K562 (cell line): ENCODE results near the gene PHYHD1. TPM values are rescaled to one million over a fixed set of nuclear protein-coding genes. Genes with fewer than 3 reads are reported as not detected.

Source experiments
- ATAC-seq: fragments of 200-7000 bp; cut with Tn5 transposase; 3 replicates; pipeline ENCODE4 v1.9.1; 2020; ENCODE audit warnings: moderate library complexity
- BruUV-seq: library from RNA; stranded (reverse); fragments of 400-500 nt; replicated peaks from 2 replicates; lab custom pipeline; 2021; lab: Mats Ljungman, UMichigan
- CTCF ChIA-PET: fragments of 300-600 bp; formaldehyde crosslinking; extraction: SDS; loops from one replicate; lab custom pipeline; 2021; ENCODE audit warnings: low intra/inter-chr PET ratio; lab: Yijun Ruan, JAX
- POLR2A ChIA-PET: fragments of 300-600, 350-650 bp; sonication (Branson Sonifier 250); formaldehyde crosslinking; extraction: SDS; loops from one replicate; lab custom pipeline; 2021; ENCODE audit warnings: antibody characterized with exemption, inconsistent platforms; lab: Yijun Ruan, JAX
- DNase-seq, 4 experiments: peaks; one replicate each; pipeline versions ENCODE4 v3.0.0 to v3.0.0-alpha.2; 2011 to 2018; ENCODE audit warnings: low spot score in 3 of 4, mixed read lengths in 3 of 4; ENCODE audit errors: extremely low read depth in 1 of 4
- FAIRE-seq: peaks from 2 replicates; lab custom pipeline; 2011; peaks lifted over from hg19 to GRCh38; lab: Jason Lieb, UNC
- H2AFZ ChIP-seq: 2 replicates; pipeline ENCODE4 v1.6.0; 2011; ENCODE audit warnings: low read depth, low read length, control low read depth, inconsistent platforms
- H3K27ac ChIP-seq: fragments of 200-600 bp; 3 replicates; pipeline ENCODE4 v1.8.0; 2011; ENCODE audit warnings: low read depth, mild to moderate bottlenecking, control low read depth, inconsistent platforms, low read length, moderate library complexity, mixed read lengths; ENCODE audit errors: extremely low read depth
- H3K27me3 ChIP-seq, 2 experiments: fragments of 300-600 bp in 1 of 2; 2 replicates in 1 of 2; 3 replicates in 1 of 2; pipeline versions ENCODE4 v1.6.0 to v1.8.0; 2011; ENCODE audit warnings: inconsistent platforms in 2 of 2, low read length in 2 of 2, mild to moderate bottlenecking in 1 of 2, mixed read lengths in 1 of 2, moderate library complexity in 1 of 2; ENCODE audit not compliant: control insufficient read depth in 2 of 2, insufficient read depth in 2 of 2
- H3K36me3 ChIP-seq: fragments of 300-600 bp; 3 replicates; pipeline ENCODE4 v1.8.0; 2011; ENCODE audit warnings: mild to moderate bottlenecking, low read length, inconsistent platforms; ENCODE audit not compliant: control insufficient read depth, insufficient read depth
- H3K4me1 ChIP-seq, 2 experiments: fragments of 200-600 bp in 1 of 2; replicated peaks in 1 of 2; 2 replicates in 1 of 2; 3 replicates in 1 of 2; pipeline versions ENCODE4 v1.5.1 to v1.8.0; 2011; ENCODE audit warnings: inconsistent platforms in 2 of 2, low read length in 2 of 2, mild to moderate bottlenecking in 1 of 2, mixed read lengths in 1 of 2, moderate library complexity in 1 of 2; ENCODE audit not compliant: control insufficient read depth in 2 of 2, insufficient read depth in 2 of 2
- H3K4me2 ChIP-seq: 2 replicates; pipeline ENCODE4 v1.6.1; 2011; ENCODE audit warnings: low read length, control low read depth, inconsistent platforms, mixed read lengths; ENCODE audit not compliant: insufficient read depth
- H3K4me3 ChIP-seq: fragments of 200-600 bp; sonication (generic), shearing (Covaris generic); 2 replicates; pipeline ENCODE4 v1.5.1; 2016; ENCODE audit warnings: control low read depth, inconsistent platforms
- H3K79me2 ChIP-seq: fragments of 200-600 bp; 3 replicates; pipeline ENCODE4 v1.8.0; 2011; ENCODE audit warnings: low read length, inconsistent platforms; ENCODE audit not compliant: control insufficient read depth, insufficient read depth
- H3K9ac ChIP-seq, 2 experiments: 2 replicates each; pipeline versions ENCODE4 v1.6.0 to v1.6.1; 2011; ENCODE audit warnings: low read depth in 2 of 2, low read length in 2 of 2, control low read depth in 1 of 2, inconsistent platforms in 1 of 2, mild to moderate bottlenecking in 1 of 2, mixed read lengths in 1 of 2; ENCODE audit not compliant: insufficient read depth in 1 of 2
- H3K9me1 ChIP-seq: one replicate; pipeline ENCODE4 v1.6.0; 2011; ENCODE audit warnings: inconsistent platforms, mild to moderate bottlenecking, low read length, moderate library complexity; ENCODE audit not compliant: control insufficient read depth, insufficient read depth
- H3K9me3 ChIP-seq: replicated peaks from 2 replicates; pipeline ENCODE4 v1.5.1; 2011; ENCODE audit warnings: low read depth, low read length, inconsistent platforms; ENCODE audit not compliant: control insufficient read depth, insufficient read depth
- H4K20me1 ChIP-seq: replicated peaks from 2 replicates; pipeline ENCODE4 v1.6.1; 2011; ENCODE audit warnings: low read length, inconsistent platforms, mixed read lengths; ENCODE audit not compliant: control insufficient read depth, insufficient read depth
- ARID2 ChIP-seq: fragments of 450-650 bp; IDR thresholded peaks from 2 replicates; pipeline ENCODE4 v1.6.1; 2017; ENCODE audit warnings: antibody characterized with exemption, mild to moderate bottlenecking
- ERF ChIP-seq: fragments of 450-650 bp; formaldehyde crosslinking; IDR thresholded peaks from 2 replicates; pipeline ENCODE4 v1.4.0; 2020; ENCODE audit warnings: mild to moderate bottlenecking, mixed read lengths
- MEF2A ChIP-seq: IDR thresholded peaks from 2 replicates; pipeline ENCODE4 v1.6.1; 2011; ENCODE audit warnings: low read depth, mild to moderate bottlenecking, low read length, moderate library complexity; ENCODE audit not compliant: control insufficient read depth
- NFIC ChIP-seq: fragments of 450-650 bp; IDR thresholded peaks from 2 replicates; pipeline ENCODE4 v1.6.1; 2017; ENCODE audit warnings: mild to moderate bottlenecking, inconsistent platforms
- TCFL5 ChIP-seq: fragments of 250-450 bp; sonication (Bioruptor Pico); conservative IDR thresholded peaks from 2 replicates; pipeline ENCODE4 v1.6.1; 2021; ENCODE audit warnings: mild to moderate bottlenecking, moderate library complexity, matching md5 sums
- ZNF143 ChIP-seq: sonication (generic); formaldehyde crosslinking; IDR thresholded peaks from 2 replicates; pipeline ENCODE4 v1.9.0; 2022; ENCODE audit warnings: mild to moderate bottlenecking, missing genetic modification reagents
- WGBS: fragments of 100-300 bp; shearing (Covaris generic); methylation state at CpG from one replicate; pipeline ENCODE4 v1.1.6; 2016; ENCODE audit warnings: low coverage, mixed read lengths; ENCODE audit not compliant: insufficient coverage; ENCODE audit errors: missing lambda C conversion rate; 5-methylcytosine and 5-hydroxymethylcytosine counted together
- in situ Hi-C: fragments of 300-500 bp; cut with MboI; formaldehyde crosslinking; loops from 4 replicates; pipeline ENCODE4 v1.15.0; 2018; ENCODE audit warnings: inconsistent platforms, mixed read lengths
- intact Hi-C: fragments of 100-400 bp; cut with micrococcal nuclease; formaldehyde crosslinking; loops from 2 replicates; pipeline ENCODE4 v1.14.2; 2022
- polyA plus RNA-seq, 8 experiments: library from polyadenylated mRNA; depleted of rRNA in 4 of 8; stranded (reverse) in 5 of 8; unstranded in 3 of 8; fragments of >200 nt; fragmentation: Nextera tagmentation in 2 of 8; fragmentation: Illumina TruSeq in 1 of 8; extraction: Ambion mirVana in 2 of 8; extraction: Trizol in 1 of 8; gene quantifications; 2 replicates each; pipeline versions ENCODE4 v1.2.1 to v1.2.3, GENCODE V29; 2011 to 2014; ENCODE audit warnings: inconsistent platforms in 1 of 8, missing spikeins in 1 of 8
- total RNA-seq, 7 experiments: library from RNA; depleted of rRNA in 6 of 7; stranded (reverse); fragments of >200 nt in 6 of 7; fragmentation: Illumina TruSeq in 2 of 7; extraction: Trizol in 2 of 7; gene quantifications; 2 replicates each; pipeline versions ENCODE4 v1.2.1 to v1.2.3, GENCODE V29; 2011 to 2021; ENCODE audit warnings: low replicate concordance in 1 of 7
- TF ChIP-seq, protein P1 (sequence below): sonication (generic); formaldehyde crosslinking; IDR thresholded peaks from 2 replicates; pipeline ENCODE4 v1.8.0; 2022; ENCODE audit warnings: mild to moderate bottlenecking, missing genetic modification reagents
- TF ChIP-seq, protein P2 (sequence below): sonication (generic); formaldehyde crosslinking; IDR thresholded peaks from 2 replicates; pipeline ENCODE4 v1.8.0; 2022; ENCODE audit warnings: mild to moderate bottlenecking, missing genetic modification reagents

Gene PHYHD1
- total and polyA plus RNA-seq, 9 of the 15 experiments (the other 6 are each of a cell fraction or from before 2014, with no cell fraction given), result 0.36 to 1.3 (median 0.80) TPM

DNA sequence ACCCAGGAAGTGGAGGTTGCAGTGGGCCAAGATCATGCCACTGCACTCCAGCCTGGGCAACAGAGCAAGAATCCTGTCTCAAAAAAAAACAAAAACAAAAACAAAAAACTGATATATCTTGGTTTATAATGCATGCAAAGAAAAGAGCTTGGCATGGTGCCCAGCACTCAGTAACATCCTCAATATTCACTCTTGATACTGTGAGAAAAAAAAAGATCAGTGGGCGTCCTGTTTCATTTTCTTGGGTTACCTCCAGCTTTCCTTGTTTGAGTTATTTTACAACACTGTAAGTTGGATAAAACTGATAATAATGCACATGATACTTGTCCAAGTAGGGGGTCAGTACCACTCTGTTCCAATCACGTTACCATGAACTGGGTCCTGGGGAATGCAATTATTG lies 7.8 kb downstream of the PHYHD1 start:
- POLR2A ChIA-PET, result interaction anchor here (0.6 to 0.9 kb wide), 3 partner anchors 16 to 226 kb away, joined by 3 read pairs; partner anchors contain the start of gene PKN3
- Histone ChIP-seq H3K27me3 (no peaks in the 10 kb centered on the region; a peak in 1 of 5 replicates), H3K4me2 (no peak overlapping the region), H3K9me1 (no peaks in the 10 kb centered on the region), H2AFZ (no peak overlapping the region), H3K9me3 (no peaks in the 10 kb centered on the region), H3K9ac (peak overlapping the region in 1 of 2 experiments; percentile 9; a peak in 1 of 4 replicates), H3K36me3 (no peaks in the 10 kb centered on the region), H3K4me3 (no peak overlapping the region)
- in situ Hi-C loops, result loop anchor here (5.0 kb wide), 2 partner anchors 66 to 196 kb away; no protein-coding TSS in a partner anchor
- DNase-seq, result no peak
- ATAC-seq, result no peak
- FAIRE-seq, result no peak
- TF ChIP-seq, protein P1, sequence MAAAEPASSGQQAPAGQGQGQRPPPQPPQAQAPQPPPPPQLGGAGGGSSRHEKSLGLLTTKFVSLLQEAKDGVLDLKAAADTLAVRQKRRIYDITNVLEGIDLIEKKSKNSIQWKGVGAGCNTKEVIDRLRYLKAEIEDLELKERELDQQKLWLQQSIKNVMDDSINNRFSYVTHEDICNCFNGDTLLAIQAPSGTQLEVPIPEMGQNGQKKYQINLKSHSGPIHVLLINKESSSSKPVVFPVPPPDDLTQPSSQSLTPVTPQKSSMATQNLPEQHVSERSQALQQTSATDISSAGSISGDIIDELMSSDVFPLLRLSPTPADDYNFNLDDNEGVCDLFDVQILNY (CRISPR knock-in tag), result no peak
- TF ChIP-seq MEF2A (no peak), TCFL5 (CRISPR knock-in tag) (no peak), ARID2 (no peak), ZNF143 (CRISPR knock-in tag) (no peak), ERF (CRISPR knock-in tag) (no peak), NFIC (peak; percentile 19; the same call in 1 of the 2 replicates)
- TF ChIP-seq, protein P2, sequence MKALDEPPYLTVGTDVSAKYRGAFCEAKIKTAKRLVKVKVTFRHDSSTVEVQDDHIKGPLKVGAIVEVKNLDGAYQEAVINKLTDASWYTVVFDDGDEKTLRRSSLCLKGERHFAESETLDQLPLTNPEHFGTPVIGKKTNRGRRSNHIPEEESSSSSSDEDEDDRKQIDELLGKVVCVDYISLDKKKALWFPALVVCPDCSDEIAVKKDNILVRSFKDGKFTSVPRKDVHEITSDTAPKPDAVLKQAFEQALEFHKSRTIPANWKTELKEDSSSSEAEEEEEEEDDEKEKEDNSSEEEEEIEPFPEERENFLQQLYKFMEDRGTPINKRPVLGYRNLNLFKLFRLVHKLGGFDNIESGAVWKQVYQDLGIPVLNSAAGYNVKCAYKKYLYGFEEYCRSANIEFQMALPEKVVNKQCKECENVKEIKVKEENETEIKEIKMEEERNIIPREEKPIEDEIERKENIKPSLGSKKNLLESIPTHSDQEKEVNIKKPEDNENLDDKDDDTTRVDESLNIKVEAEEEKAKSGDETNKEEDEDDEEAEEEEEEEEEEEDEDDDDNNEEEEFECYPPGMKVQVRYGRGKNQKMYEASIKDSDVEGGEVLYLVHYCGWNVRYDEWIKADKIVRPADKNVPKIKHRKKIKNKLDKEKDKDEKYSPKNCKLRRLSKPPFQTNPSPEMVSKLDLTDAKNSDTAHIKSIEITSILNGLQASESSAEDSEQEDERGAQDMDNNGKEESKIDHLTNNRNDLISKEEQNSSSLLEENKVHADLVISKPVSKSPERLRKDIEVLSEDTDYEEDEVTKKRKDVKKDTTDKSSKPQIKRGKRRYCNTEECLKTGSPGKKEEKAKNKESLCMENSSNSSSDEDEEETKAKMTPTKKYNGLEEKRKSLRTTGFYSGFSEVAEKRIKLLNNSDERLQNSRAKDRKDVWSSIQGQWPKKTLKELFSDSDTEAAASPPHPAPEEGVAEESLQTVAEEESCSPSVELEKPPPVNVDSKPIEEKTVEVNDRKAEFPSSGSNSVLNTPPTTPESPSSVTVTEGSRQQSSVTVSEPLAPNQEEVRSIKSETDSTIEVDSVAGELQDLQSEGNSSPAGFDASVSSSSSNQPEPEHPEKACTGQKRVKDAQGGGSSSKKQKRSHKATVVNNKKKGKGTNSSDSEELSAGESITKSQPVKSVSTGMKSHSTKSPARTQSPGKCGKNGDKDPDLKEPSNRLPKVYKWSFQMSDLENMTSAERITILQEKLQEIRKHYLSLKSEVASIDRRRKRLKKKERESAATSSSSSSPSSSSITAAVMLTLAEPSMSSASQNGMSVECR (CRISPR knock-in tag), result no peak
- TF ChIP-seq, all 486 proteins: peak for 1
- Histone ChIP-seq H4K20me1 (no peaks in the 10 kb centered on the region), H3K79me2 (no peaks in the 10 kb centered on the region), H3K27ac (no peak overlapping the region), H3K4me1 (peaks cover 4 to 10% of the 10 kb centered on the region in 2 experiments; a peak in 4 of 5 replicates)
- BruUV-seq, result no TSS peak
- intact Hi-C loops, result loop anchor here (1.0 kb wide), 2 partner anchors 65 to 195 kb away; no protein-coding TSS in a partner anchor
- WGBS, result 44% methylated on average over 2 of the region's 2 CpGs
- CTCF ChIA-PET, result interaction anchor here (1.1 to 2.1 kb wide), 3 partner anchors 65 to 196 kb away, joined by 4 to 15 read pairs (median 14); no protein-coding TSS in a partner anchor
